COLO668 (cell line): ENCODE measurements around the gene SNTG2.
"Not testable (repeated sequence)": the region's sequence is repeated elsewhere in the genome, so short reads cannot be mapped to it uniquely, and the experiment has no call there.

ENCODE experiments used
- DNase-seq: peaks from one replicate; lab custom pipeline; 2025; ENCODE audit not compliant: unreplicated experiment; lab: John Stamatoyannopoulos, UW

SNTG2 gene

DNA sequence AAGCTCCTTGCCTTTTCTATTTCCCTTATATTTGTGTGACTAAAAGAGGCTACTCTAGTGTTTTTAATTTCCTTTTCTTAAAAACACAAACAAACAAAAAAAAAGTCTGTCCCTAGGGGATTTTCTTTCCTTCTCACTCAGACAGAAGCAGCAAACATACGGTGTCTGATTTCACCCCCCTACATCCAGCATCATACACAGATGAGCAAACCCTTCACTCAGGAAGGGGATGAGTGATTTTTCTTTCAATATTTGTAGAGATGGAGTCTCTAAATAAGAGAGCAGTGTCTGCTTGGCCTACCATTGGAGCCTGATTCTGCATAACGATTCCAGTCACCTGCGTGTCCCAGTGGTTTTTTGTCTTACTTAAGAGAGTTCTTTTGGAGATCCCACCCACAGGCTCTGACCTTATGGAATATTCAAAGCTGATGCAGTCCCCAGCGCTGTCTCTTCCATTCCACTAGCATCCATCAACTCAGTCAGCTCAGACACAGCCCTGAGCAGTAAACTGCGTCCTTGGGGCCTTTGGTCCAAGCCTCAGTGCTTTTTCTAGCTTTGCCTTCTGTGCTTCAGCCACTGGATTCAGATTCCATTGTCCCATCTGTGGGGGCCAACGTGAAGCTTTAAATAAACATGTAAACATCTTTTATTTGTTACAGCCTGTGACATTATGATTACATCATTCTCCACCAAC lies 410.1 kb downstream of the SNTG2 start:
- DNase-seq, result no peak

- DNase-seq, result no peak
These were observed 412.7 kb downstream of the SNTG2 start for GRCh38 chr2:1363367-1363766.

DNA sequence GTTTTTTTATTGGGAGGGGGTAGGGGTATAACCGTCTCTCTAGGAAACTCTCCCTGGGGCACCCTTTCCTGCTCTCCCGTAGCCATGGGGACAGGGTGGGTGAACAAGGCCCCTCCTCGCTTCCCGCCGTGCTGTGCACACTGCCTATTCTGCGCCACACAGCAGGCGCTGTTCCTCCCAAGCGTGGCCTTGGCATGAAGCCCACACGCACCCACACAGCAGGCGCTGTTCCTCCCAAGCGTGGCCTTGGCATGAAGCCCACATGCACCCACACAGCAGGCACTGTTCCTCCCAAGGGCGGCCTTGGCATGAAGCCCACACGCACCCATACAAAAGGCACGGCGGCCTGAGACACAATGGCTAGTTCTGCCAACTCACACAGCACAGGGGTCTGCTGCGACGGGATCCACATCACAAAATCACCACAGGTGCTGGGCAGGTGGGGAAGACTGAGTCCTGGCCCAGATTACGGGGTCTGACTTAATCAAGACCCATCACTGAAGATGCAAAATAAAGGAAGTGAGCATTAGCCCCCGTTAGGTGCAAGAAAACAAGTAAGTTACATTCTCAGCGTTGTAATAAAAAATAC lies 416.0 kb downstream of the SNTG2 start:
- DNase-seq, result peak; percentile 57

DNA sequence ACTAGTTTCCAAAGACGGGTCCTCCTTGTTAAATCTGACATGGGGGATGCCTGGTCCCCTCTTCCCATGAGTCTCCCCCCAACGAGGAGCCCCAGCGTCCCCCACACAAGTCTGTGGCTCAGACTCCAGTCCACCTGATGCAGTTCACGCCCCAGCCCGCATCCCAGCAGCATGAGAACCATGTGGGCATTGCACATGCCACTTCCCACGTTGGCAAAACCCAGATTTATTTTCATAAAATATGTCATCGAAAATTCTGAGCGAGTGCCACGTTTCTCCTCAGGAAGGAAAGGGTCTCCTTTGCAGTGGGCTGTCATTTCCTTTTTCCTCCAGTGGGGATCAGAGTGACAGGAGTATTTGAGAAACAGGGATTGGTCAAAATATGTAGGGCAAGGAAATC lies 417.0 kb downstream of the SNTG2 start:
- no peak for DNase-seq

DNA sequence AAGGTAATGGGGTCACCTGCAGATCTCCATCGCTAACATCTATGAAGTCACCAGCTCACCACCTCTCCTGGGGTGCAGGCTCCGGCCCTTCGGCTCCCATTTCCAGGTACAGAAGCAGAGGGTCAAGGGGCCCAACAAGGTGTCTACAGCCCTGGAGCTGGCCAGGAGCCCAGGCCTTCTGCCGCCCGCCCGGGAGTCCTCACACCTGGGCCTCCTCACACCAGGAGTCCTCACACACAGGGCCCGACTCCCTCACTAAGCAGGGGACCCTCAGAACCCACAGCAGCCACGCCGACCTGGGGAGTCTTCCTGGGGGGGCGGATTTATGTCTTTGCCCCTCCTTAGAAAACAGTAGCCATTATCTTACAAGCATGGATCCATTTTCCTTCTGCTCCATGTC lies 419.3 kb downstream of the SNTG2 start:
- no peak for DNase-seq

- no peak for DNase-seq
These were observed 419.8 kb downstream of the SNTG2 start for GRCh38 chr2:1370461-1370860.

DNA sequence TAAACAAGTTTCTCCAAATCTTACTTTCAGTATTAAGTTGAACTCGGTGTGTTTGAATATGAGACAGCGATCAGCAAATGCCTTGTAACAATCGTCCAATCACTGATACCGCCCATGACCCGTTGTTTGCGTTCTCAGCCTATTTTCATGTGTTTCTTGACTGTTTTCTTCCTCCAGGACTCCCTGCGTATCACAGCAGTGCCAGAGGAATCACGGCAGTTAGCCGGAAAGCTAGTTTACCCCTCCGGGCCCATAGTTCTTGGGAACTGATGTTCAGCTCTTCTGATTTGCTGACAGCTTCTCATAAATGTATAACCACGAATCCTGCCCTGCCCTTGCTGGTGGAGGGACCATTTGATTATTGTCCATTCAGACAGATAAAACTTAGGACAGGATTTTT lies 420.4 kb downstream of the SNTG2 start:
- no peak for DNase-seq

DNA sequence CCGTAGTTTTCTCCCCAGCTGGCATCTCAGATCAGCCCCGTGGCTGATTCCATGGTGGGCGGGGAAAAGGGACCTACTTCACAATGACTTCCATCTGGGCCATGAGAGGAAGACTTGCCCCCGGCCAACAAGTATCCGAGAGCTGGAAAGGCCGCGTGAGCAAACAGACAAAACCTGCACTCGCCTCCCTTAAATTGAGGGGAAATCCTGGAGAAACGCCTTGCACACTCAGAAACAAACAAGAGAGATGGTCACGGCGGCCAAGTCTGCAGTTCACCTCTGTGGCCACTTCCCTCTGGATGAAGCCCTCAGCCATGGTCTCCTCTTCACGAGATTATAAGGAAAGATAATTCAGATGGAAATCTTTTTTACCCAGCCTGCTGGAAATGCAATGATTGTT lies 423.2 kb downstream of the SNTG2 start:
- no peak for DNase-seq

DNA sequence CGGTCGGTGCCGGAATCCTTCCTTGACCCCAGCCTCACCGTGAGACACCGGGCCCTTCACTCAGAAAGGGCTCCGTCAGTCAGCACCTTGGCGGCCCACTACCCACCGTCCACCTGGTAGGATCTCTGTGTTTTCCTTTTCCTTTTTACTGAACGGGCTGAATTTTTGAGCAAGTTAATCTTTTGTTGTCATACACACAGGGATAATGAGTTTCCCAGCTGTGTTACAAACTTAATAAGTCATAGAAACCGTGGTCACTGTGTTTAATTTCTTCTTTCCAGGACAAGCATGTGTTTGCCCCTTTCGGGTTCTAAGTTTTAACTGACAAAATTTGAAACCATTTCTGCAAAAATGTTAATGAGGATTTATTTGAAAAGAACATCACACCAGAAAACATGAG lies 423.6 kb downstream of the SNTG2 start:
- DNase-seq, result no peak

DNA sequence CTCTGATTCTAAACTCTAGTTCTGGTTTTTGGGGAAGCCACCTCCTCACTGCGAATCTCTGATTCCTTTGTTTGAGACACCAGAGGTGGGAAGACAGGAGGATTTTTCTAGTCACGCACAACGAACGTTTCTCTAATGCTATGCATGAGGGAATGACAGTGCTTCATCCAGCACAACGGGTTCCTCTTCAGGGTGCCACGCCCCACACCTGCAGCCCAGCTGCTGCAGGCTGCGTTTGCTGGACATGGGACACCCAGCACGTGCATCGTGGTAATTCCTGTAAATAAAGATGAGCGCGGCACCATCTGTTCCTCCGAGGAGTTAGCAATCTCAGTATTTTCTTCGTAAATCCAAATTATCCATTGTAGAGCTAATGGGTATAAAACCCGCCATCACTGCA lies 425.1 kb downstream of the SNTG2 start:
- peak; percentile 22 for DNase-seq

DNA sequence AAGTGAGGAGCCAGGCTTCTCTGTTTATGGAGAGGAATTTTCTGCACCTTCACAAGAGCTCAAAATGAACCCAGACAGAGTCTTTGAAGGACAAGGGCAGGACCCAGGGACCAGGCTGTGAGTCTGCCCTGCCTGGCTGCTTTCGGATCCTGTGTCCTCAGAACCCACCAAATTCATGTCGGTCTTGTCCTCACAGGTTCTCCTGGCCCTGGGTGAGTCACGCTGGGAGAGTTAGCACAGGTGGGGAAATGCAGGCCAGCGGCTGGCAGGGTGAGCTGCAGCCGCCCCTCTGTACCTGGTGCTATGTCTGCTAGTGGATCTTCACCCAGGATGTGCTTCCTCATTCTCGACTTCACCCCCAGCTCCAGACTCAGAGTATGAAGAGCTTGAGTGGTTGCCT lies 426.8 kb downstream of the SNTG2 start:
- DNase-seq, result no peak

DNA sequence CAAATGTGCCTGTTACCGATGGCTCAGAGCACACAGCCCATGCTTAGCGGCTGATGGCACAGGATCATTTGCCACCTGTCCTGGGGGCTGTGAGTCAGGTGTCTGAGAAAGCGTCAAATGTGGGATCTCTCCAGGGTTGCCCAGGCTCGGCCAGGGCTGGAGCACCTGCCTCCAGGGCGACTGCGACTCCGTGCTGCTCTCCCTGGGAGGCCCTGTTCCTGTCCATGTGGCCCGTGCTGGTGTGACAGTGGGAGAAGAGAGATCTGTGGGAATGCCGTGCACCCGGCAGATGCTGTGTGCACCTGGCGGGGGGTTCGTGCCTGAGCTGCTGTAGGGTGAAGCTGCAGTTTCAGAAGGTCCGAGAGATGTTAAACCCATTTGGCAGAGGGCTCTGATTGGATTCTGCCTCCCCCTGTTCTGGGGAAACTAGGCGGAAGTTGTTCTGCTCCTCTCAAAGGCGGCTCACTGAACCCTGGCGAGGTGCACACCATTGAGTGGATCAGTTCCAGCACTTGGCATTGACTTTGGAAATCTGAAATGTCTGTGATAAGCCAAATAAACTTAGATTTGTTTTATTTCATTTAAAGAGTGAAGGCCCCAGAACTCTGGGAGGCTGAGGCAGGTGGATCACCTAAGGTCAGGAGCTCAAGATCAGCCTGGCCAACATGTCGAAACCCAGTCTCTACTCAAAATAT lies 428.0 kb downstream of the SNTG2 start:
- no peak for DNase-seq

GRCh38 chr2:1381644-1382043 lies 431.0 kb downstream of the SNTG2 start:
- DNase-seq, result no peak

DNA sequence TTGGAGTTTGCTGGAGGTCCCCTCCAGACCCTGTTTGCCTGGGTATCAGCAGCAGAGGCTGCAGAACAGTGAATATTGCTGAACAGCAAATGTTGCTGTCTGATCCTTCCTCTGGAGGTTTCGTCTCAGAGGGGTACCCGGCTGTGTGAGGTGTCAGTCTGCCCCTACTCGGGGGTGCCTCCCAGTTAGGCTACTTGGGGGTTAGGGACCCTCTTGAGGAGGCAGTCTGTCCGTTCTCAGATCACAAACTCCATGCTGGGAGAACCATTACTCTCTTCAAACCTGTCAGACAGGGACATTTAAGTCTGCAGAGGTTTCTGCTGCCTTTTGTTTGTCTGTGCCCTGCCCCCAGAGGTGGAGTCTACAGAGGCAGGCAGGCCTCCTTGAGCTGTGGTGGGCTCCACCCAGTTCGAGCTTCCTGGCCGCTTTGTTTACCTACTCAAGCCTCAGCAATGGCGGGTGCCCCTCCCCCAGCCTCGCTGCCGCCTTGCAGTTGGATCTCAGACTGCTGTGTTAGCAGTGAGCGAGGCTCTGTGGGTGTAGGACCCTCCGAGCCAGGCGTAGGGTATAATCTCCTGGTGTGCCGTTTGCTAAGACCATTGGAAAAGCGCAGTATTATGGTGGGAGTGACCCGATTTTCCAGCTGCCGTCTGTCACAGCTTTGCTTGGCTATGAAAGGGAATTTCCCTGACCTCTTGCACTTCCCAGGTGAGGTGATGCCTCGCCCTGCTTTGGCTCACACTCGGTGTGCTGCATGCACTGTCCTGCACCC lies 437.5 kb downstream of the SNTG2 start:
- DNase-seq, result not testable (repeated sequence)

- not testable (repeated sequence) for DNase-seq
These were observed 439.5 kb downstream of the SNTG2 start for GRCh38 chr2:1390118-1390517.

DNA sequence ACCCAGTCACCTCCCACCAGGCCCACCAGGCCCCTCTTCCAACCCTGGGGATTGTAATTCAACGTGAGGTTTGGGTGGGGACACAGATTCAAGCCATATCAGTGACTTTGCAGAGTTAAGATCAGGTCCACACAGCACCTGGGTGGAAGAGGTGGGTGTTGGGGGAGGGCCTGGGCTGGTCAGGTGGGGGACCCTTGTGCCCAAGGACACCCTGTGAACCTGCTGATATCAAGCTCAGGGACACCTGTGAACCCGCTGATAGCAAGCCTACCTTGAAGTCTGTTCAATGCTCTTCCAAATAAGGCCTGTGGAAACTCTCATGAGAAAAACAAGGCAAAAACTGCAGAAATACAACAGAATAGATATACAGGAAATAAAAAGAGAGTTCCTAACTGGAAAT lies 442.7 kb downstream of the SNTG2 start:
- no peak for DNase-seq

DNA sequence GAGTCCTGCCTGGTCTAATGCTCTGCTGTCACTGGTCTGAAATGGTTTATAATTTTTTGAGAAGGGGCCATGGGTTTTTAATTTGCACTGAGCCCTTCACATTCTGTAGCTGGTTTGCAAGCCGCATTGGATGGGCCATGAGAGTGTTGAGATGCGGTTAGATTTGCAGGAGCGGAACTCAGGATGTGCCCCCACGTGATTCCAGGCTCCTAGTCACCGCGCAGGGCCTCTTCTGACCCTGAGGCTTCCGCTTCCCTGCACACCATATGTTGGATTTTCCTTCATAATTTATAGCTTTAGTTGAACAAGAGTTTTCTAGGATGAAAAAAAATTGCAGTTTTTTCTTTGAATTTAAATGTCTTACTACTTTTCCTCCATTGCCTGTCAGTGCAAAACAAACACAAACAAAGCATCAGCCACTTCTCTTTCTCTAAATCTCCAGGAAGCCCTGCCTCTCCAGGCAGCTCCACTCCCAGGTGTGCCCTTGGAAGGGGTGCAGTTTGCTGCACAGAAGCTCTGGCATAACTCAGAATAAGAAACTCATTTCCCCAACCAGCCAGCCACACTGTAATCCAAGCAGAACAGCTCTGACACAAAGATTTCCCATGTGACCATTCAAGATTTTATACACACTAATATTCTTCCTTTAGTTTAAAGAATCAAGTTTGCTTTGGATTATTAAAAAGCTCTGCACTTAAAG lies 444.2 kb downstream of the SNTG2 start:
- no peak for DNase-seq

DNA sequence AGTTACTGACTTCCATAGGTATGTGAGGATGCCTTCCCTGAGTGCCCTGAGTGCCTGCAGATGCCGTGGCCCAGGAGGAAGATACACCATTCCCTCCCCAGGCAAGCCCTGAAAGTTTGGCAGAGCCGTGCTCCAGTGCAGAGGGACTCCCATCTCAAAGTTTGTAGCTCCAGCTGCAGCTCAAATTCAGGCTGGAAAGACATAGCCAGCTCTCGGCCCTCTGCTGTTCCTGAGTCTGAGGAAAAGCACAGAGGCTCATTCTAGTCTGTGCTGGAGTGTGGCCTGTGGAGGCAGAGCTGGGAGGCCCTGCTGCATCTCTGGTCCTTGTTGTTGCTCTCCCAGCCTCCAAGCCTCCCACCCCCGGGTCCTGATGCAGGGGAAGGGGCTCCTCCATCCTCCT lies 446.7 kb downstream of the SNTG2 start:
- DNase-seq, result no peak

DNA sequence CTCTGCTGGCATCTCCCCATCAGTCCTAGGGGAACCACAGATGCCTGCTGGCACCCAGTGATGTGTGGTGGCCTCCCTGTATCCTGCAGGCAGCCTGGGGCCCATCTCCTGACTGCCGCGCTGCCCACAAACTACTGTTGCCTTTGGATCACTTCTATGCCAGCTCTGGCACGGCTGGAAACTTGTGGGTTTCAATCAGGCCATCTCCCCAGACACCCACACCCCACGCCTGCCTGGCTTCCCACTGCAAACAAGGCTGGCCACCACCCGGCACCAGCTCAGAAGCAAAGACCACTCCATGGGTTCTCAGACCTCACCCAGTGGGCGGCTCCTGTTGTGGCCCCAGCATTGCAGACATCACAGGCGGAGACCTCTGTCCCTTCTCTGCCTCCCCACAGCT lies 447.5 kb downstream of the SNTG2 start:
- DNase-seq, result no peak

- no peak for DNase-seq
These were observed 450.5 kb downstream of the SNTG2 start for GRCh38 chr2:1400943-1401735.
